Left lobe of liver (tissue), 2 donors: ENCODE results near the gene CAMKMT. TPM values are rescaled to one million over a fixed set of nuclear protein-coding genes. Genes with fewer than 3 reads are reported as not detected.

Experiments
- ATAC-seq: fragments of 200-7000 bp; cut with Tn5 transposase; one replicate; pipeline ENCODE4 v1.9.1; 2020; ENCODE audit warnings: mild to moderate bottlenecking, moderate library complexity
- DNase-seq: peaks from one replicate; pipeline ENCODE4 v3.0.0-alpha.2; 2020; ENCODE audit warnings: low spot score
- total RNA-seq: library from RNA; stranded (reverse); gene quantifications from one replicate; pipeline ENCODE4 v1.2.1, GENCODE V29; 2021
- donor health status: DM: no; HTN: no; CAD: no; lungs with moderate emphysema.
- donor health status: DM: no; HTN: yes; CAD: no.

Gene CAMKMT
- total RNA-seq, 1 donor from 2014 or later, result 4.9 TPM

GRCh38 chr2:44763275-44763782 is 401.6 kb downstream of the CAMKMT start:
- ATAC-seq (no peak), DNase-seq (no peak)

GRCh38 chr2:44766220-44766619 is 404.5 kb downstream of the CAMKMT start:
- DNase-seq (no peak), ATAC-seq (no peak)

- no peak for ATAC-seq
- no peak for DNase-seq
Observed at GRCh38 chr2:44766777-44767176, 405.0 kb downstream of the CAMKMT start.

GRCh38 chr2:44767691-44768090 is 405.9 kb downstream of the CAMKMT start:
- ATAC-seq (no peak), DNase-seq (no peak)

- no peak for DNase-seq
- no peak for ATAC-seq
Observed at GRCh38 chr2:44768438-44769236, 406.9 kb downstream of the CAMKMT start.

GRCh38 chr2:44769349-44770011 is 407.7 kb downstream of the CAMKMT start:
- DNase-seq (no peak), ATAC-seq (no peak)

GRCh38 chr2:44770221-44771195 is 408.8 kb downstream of the CAMKMT start:
- no peak for DNase-seq
- ATAC-seq, result no peak

- DNase-seq, result no peak
- ATAC-seq, result no peak
Observed at GRCh38 chr2:44771522-44771921, 409.8 kb downstream of the CAMKMT start.

GRCh38 chr2:44772131-44772530 is 410.4 kb downstream of the CAMKMT start:
- no peak for ATAC-seq
- DNase-seq, result no peak

GRCh38 chr2:44772669-44773378 is 411.1 kb downstream of the CAMKMT start:
- no peak for ATAC-seq
- no peak for DNase-seq

GRCh38 chr2:44774826-44775492 is 413.2 kb downstream of the CAMKMT start:
- ATAC-seq (no peak), DNase-seq (no peak)

GRCh38 chr2:44777036-44777435 is 415.3 kb downstream of the CAMKMT start:
- ATAC-seq (no peak), DNase-seq (no peak)

- no peak for ATAC-seq
- no peak for DNase-seq
Observed at GRCh38 chr2:44777537-44777936, 415.8 kb downstream of the CAMKMT start.

GRCh38 chr2:44778221-44778654 is 416.5 kb downstream of the CAMKMT start:
- ATAC-seq (no peak), DNase-seq (no peak)

- no peak for ATAC-seq
- DNase-seq, result no peak
Observed at GRCh38 chr2:44778671-44779476, 417.1 kb downstream of the CAMKMT start.

- DNase-seq (no peak), ATAC-seq (no peak)
Observed at GRCh38 chr2:44779793-44780192, 418.0 kb downstream of the CAMKMT start.

- no peak for ATAC-seq
- no peak for DNase-seq
Observed at GRCh38 chr2:44780406-44780805, 418.7 kb downstream of the CAMKMT start.

GRCh38 chr2:44785433-44785832 is 423.7 kb downstream of the CAMKMT start:
- DNase-seq (no peak), ATAC-seq (no peak)
